Activated T-helper 9 cell treated with anti-CD3 and anti-CD28 coated beads, Interleukin-2, amount 50 U/mL, for 16 hours (primary cell): ENCODE results near the gene C10orf105.
A peak's percentile ranks its signal among the peaks of the same experiment; 100 is the strongest.

Experiments
- DNase-seq: peaks from one replicate; pipeline ENCODE4 v3.0.0-alpha.2; 2020; ENCODE audit warnings: low read depth

C10orf105 gene

GRCh38 chr10:71715860-71716259 lies 3.7 kb downstream of the C10orf105 start:
- no peak for DNase-seq

- DNase-seq = no peak
Observed at GRCh38 chr10:71715026-71715425, 4.6 kb downstream of the C10orf105 start.

GRCh38 chr10:71714592-71714991 lies 5.0 kb downstream of the C10orf105 start:
- DNase-seq = no peak

- DNase-seq = no peak
Observed at GRCh38 chr10:71714031-71714410, 5.6 kb downstream of the C10orf105 start.

- DNase-seq = no peak
Observed at GRCh38 chr10:71713135-71714030, 6.2 kb downstream of the C10orf105 start.

GRCh38 chr10:71712572-71713134 lies 6.9 kb downstream of the C10orf105 start:
- DNase-seq = no peak

DNA sequence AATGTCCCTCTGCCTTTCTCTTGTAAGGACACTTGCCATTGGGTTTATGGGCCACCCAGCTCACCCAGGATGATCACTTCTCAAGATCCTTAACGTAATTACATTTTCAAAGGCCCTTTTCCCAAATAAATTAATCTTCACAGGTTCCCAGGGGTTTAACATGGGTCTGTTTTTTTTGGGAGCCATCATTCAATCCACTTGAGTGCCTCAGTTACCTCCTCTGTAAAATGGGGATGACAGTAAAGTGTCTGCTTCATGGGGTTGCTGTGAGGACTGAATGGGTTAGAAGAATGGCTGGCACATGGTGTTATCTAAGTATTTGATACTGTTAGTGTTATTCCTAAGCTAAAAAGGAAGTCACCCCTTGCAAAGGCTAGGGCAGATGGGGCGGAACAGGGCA lies 7.4 kb downstream of the C10orf105 start:
- DNase-seq = no peak

DNA sequence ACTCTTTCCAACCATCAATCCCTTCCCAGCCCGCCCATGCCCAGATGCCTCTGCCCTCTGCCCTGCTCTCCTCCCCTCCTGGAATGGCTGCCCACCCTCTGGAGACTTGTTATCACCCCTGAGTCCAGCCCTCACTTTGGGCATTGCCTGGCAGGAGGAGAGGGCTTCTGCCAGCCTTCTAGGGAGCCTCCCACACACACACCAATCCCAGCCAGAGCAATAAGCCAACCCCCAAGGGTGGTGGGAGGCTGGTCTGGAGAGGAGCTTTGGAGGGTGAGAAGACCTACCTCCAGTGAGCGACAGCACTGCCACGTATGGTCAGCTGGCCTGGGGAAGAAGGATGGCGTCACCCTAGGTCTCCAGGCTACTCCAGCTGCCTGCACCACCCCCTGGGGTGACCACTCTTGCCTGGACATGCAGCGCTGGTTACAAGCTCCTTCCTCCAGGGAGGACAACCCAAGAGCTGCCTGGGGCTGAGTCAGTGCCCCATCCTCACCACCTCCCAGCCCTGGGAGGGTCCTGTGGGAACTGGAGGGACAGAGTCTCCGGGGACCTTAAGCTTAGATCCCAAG lies 8.4 kb downstream of the C10orf105 start:
- no peak for DNase-seq

GRCh38 chr10:71710519-71710918 lies 9.1 kb downstream of the C10orf105 start:
- DNase-seq = no peak

DNA sequence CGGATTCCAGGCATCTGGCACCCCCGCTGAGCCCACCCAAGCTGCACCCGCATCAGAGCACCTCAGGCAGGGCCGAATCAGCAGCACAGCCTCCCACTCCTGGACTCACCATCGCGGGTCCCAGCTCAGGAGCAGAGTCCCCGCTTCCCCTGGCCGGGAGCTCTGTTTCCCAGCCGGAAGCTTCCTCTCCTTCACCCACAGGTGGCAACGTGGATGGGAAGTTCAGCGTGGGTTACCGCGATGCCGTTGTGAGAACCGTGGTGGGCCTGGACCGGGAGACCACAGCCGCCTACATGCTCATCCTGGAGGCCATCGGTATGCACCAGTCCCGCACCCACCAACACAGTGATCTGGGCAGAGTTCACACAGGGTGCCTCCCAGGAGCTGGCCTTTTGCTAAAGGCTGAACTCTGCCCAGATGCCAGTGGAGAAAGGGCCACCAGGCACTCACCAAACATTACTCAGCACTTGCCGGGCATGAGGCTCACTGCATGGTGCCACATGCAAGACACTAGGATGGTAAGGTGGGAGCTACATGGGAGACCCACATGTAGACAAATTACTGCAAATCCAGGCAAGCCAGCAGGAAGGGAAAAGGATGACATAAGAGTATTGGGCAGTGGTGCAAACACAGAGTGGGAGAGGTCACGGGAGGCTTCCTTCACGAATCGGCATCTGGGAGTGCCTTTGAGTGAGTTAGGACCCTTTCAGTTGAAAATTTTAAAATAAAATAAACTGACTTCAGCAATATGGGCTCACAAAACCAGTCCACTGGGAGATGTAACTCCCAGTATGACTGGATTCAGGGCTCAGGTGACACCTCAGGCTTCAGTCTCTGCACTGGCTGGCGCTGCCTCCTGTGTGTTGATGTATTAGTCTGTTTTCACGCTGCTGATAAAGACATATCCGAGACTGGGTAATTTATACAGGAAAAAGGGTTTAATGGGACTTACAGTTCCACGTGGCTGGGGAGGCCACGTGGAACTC lies 10.4 kb downstream of the C10orf105 start:
- DNase-seq = no peak

DNA sequence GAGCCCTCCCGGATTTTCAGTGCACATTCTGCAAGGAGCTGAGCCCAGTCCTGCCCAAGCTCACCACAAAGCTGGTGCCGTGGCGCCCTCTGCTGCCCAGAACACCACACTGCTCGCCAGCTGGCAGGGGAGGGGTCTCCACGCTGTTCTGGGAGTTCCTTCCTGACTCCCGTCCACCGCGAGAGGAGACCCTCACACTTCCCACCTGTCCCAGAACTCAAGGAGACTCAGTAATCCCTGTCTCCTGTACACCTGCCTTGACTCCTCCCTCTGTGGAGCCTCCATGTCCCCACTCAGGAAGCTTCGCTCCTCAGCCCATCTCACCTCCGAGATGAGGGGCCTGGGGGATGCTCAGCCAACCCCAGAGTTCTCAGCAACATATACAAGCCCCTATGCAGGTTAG lies 11.3 kb downstream of the C10orf105 start:
- DNase-seq = peak; percentile 48

DNA sequence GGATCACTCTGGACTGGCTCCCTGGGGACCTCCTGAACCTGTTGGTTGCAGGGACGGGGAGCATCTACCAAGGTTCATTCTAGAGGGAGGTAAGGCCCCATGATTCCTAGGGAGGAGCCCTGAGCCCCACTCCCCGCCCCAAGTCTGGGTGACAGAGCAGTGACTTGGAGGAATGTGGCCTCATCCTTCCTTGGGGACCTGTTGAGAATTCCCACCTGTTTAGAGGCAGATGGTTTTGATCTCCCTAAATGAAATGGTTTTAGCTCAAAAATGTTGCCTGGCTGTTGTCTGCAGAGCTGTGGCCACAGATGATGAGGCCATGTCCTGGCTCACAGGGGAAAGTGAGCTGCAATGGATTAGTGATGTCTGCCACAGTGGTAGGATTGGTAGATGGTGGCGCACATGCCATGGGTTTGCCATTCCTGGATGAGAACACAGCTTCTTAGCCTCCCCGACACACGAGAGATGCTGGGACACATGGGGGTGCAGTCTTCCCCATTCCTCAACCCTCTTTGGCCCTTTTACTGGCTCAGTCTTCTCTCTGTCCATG lies 12.3 kb downstream of the C10orf105 start:
- no peak for DNase-seq

DNA sequence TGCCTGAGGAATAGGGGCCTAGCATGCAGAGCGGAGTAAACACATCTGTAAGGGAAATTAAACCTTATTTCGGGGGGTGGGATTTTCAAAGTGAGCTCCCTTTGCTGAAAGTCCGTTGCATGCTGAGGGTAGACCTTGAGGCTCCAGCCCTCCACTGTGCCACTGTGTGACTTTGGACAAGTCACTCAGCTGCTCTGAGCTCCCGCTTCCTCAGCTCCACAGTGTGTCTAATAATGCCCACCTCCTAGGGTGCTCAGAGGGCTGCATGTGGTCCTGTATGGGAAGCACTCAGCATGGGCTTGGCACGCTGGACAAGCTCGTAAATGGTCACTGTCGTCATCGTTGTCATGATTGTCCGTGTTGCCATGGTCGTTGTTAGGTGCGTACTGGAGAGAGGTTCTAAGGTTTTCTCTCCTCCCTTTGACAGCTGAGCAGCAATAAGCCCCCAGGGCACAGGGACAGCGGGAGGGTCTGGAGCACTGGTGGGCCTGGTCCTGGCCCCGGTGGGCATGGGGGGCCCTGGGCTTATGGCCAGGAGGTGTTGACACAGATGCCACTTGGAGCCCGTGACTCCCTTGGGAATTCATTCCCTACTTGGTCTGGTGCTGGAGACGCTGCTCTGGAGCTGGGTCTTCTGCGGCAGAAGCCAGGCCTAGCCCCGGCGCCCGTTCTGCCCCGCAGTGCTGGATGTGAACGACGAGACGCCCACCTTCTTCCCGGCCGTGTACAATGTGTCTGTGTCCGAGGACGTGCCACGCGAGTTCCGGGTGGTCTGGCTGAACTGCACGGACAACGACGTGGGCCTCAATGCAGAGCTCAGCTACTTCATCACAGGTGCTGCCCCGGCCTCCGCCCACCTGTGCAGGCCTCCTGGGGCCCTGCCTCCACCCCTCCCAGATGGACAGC lies 13.1 kb downstream of the C10orf105 start:
- DNase-seq = no peak

DNA sequence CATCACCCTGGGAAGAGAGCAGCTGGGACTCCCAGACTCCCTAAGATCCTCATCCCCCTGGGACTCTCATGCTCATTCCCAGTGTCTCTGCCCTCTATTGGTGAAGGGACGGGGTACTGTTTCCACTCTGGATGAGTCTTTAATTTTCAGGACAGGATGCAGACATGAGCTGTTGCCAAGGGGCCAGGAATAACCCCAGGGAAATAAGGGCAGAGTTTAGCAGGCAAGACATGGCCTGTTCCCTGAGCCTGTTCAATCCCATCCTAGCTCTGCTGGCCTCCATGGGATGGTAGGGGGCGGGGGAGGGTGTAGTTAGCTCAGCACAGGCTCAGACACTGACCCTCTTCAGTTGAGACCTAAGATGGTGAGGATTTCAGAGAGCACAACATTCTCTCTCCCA lies 14.0 kb downstream of the C10orf105 start:
- no peak for DNase-seq

DNA sequence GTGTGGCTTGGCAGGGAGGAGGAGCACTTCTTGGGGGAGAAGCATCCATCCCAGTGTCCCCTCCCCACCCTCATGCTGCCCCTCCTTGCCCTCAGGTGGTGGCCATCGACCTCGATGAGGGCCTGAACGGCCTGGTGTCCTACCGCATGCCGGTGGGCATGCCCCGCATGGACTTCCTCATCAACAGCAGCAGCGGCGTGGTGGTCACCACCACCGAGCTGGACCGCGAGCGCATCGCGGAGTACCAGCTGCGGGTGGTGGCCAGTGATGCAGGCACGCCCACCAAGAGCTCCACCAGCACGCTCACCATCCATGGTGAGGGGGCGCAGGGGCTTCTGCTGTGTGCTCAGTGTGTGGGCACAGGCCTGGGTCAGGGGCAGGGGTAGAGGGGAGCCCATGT lies 14.8 kb downstream of the C10orf105 start:
- no peak for DNase-seq

- DNase-seq = no peak
Observed at GRCh38 chr10:71703577-71703976, 16.0 kb downstream of the C10orf105 start.

- no peak for DNase-seq
Observed at GRCh38 chr10:71701496-71702132, 18.0 kb downstream of the C10orf105 start.

DNA sequence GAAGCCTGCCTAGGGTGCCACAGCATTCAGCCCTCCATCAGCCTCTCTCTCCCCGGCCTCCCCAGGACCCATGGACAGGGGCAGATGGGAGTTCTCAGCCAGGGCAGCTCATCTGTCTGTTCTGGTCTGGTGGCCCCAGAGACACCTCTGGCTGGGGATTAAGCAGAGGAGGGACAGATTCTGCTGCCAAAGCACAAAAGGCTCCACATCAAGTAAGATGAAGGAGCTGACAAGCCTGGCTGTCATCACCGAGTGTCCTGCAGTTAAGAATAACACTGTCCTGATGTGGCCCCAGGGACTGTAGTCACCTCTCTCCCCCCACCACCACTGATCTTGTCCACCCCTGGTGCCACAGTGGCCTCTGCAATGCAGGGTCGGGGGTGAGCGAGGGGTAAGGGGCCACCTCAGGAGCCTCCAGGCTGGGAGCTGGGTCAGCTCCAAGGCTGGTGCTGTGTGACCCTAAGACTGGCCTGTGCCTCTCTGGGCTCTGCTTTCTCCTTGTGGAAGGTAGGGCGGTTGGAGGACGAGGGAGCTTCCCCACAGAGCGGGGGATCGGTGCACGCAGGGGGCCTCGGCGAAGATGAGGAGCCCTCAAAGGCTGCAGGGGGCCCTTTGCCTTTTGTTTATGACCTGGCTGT lies 18.7 kb downstream of the C10orf105 start:
- DNase-seq = no peak

GRCh38 chr10:71698737-71699136 lies 20.8 kb downstream of the C10orf105 start:
- no peak for DNase-seq
